Caco-2 (cell line): Measurements from ENCODE around the gene DUSP1. TPM values are rescaled to one million over a fixed set of nuclear protein-coding genes. Genes with fewer than 3 reads are reported as not detected.

Source experiments
- BruUV-seq: library from RNA; stranded (reverse); fragments of 400-500 nt; replicated peaks from 2 replicates; lab custom pipeline; 2021; lab: Mats Ljungman, UMichigan
- CTCF ChIA-PET: fragments of 300-600 bp; sonication (Branson Sonifier 250); formaldehyde crosslinking; loops from one replicate; lab custom pipeline; 2022; ENCODE audit warnings: antibody characterized with exemption; lab: Charles Lee
- POLR2A ChIA-PET: fragments of 300-600 bp; sonication (Branson Sonifier 250); formaldehyde crosslinking; loops from one replicate; lab custom pipeline; 2022; ENCODE audit warnings: antibody characterized with exemption; lab: Charles Lee
- DNase-seq, 2 experiments: peaks; one replicate each; pipeline versions ENCODE4 v3.0.0 to v3.0.0-alpha.2; 2020 to 2022
- H3K27me3 ChIP-seq: replicated peaks from 2 replicates; pipeline ENCODE4 v1.6.0; 2011; ENCODE audit warnings: low read length; ENCODE audit not compliant: control insufficient read depth, insufficient read depth
- H3K36me3 ChIP-seq: 2 replicates; pipeline ENCODE4 v1.5.1; 2011; ENCODE audit warnings: low read length; ENCODE audit not compliant: control insufficient read depth, insufficient read depth
- H3K4me1 ChIP-seq: fragments of 250-450 bp; sonication (Bioruptor Pico); 2 replicates; pipeline ENCODE4 v1.5.1; 2020; ENCODE audit warnings: mild to moderate bottlenecking
- H3K4me3 ChIP-seq: 2 replicates; pipeline ENCODE4 v1.5.1; 2011; ENCODE audit warnings: low read depth, mild to moderate bottlenecking, control low read depth, low read length
- H3K9me3 ChIP-seq: fragments of 250-450 bp; sonication (Bioruptor Pico); 2 replicates; pipeline ENCODE4 v1.5.1; 2020; ENCODE audit warnings: mild to moderate bottlenecking, moderate library complexity
- H3K27ac Mint-ChIP-seq: one replicate; pipeline ENCODE4 v1.8.0; 2022; ENCODE audit warnings: mixed read lengths; ENCODE audit not compliant: unreplicated experiment
- H3K27me3 Mint-ChIP-seq: one replicate; pipeline ENCODE4 v1.8.0; 2022; ENCODE audit warnings: mixed read lengths; ENCODE audit not compliant: insufficient read depth, unreplicated experiment
- H3K36me3 Mint-ChIP-seq: one replicate; pipeline ENCODE4 v1.8.0; 2022; ENCODE audit warnings: mild to moderate bottlenecking, mixed read lengths; ENCODE audit not compliant: insufficient read depth, unreplicated experiment
- H3K4me1 Mint-ChIP-seq: one replicate; pipeline ENCODE4 v1.8.0; 2022; ENCODE audit warnings: low read depth, mixed read lengths; ENCODE audit not compliant: unreplicated experiment
- H3K4me3 Mint-ChIP-seq: one replicate; pipeline ENCODE4 v1.8.0; 2022; ENCODE audit warnings: mild to moderate bottlenecking, moderate library complexity, mixed read lengths; ENCODE audit not compliant: unreplicated experiment
- H3K9me3 Mint-ChIP-seq: one replicate; pipeline ENCODE4 v1.8.0; 2022; ENCODE audit warnings: mixed read lengths; ENCODE audit not compliant: unreplicated experiment
- CTCF ChIP-seq, 2 experiments: fragments of 200-600 bp in 1 of 2; IDR thresholded peaks; 1 replicate in 1 of 2; 2 replicates in 1 of 2; pipeline versions ENCODE4 v1.5.1 to v1.8.0; 2011 to 2022; ENCODE audit warnings: antibody characterized with exemption in 1 of 2, control low read depth in 1 of 2, inconsistent platforms in 1 of 2, low read depth in 1 of 2, low read length in 1 of 2, mild to moderate bottlenecking in 1 of 2, moderate library complexity in 1 of 2; ENCODE audit not compliant: insufficient read depth in 1 of 2, severe bottlenecking in 1 of 2, unreplicated experiment in 1 of 2
- intact Hi-C: fragments of 100-400 bp; cut with micrococcal nuclease; formaldehyde crosslinking; loops from one replicate; pipeline ENCODE4 v1.10.0; 2022; ENCODE audit not compliant: unreplicated experiment
- total RNA-seq: library from RNA; stranded (reverse); gene quantifications from 2 replicates; pipeline ENCODE4 v1.2.3, GENCODE V29; 2022

Gene DUSP1
- total RNA-seq, 1 experiment from 2014 or later, result 28.3 TPM

DNA sequence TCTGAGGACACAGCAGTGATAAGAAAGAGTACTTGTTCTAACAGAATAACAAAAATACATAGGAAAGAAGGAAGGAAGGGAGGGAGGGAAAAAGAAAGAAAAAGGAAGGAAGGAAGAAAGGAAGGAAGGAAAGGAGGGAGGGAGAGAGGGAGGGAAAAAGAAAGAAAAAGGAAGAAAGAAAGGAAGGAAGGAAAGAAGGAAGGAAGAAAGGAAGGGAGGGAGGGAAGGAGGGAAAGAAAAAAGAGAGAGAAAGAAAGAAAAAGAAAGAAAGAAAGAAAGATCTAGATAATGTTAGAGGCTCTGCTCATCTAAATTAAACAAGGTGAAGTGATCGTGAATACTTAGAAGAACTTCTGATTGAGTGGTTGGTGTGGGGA lies 29.8 kb downstream of the DUSP1 start:
- CTCF ChIA-PET, result no interaction called here
- intact Hi-C loops, result no loop called here

GRCh38 chr5:172740428-172741205 lies 30.4 kb downstream of the DUSP1 start:
- intact Hi-C loops, result no loop called here
- POLR2A ChIA-PET, result no interaction called here

More for the DNA sequence above, 29.8 kb downstream of the DUSP1 start:
- H3K9me3 Mint-ChIP-seq, result no peaks in the 10 kb centered on the region
- H3K27me3 Mint-ChIP-seq, result no peaks in the 10 kb centered on the region
- POLR2A ChIA-PET, result no interaction called here
- BruUV-seq, result no TSS peak
- Histone ChIP-seq H3K36me3 (no peaks in the 10 kb centered on the region), H3K4me3 (no peak overlapping the region), H3K4me1 (peaks cover 2% of the 10 kb centered on the region; the same call in 1 of the 2 replicates), H3K27me3 (no peaks in the 10 kb centered on the region), H3K9me3 (no peaks in the 10 kb centered on the region)
- no peak overlapping the region for H3K4me3 Mint-ChIP-seq
- TF ChIP-seq CTCF (IDR thresholded peaks at IDR 0.05; ENCODE audit: insufficient read depth in 1 of 2, low read depth in 1 of 2, low read length in 1 of 2, severe bottlenecking in 1 of 2, unreplicated experiment in 1 of 2), result no peak
- no peak for DNase-seq
- no peaks in the 10 kb centered on the region for H3K36me3 Mint-ChIP-seq
- no peak overlapping the region for H3K27ac Mint-ChIP-seq
- peaks cover 3% of the 10 kb centered on the region for H3K4me1 Mint-ChIP-seq

GRCh38 chr5:172739375-172739774 lies 31.6 kb downstream of the DUSP1 start:
- no peaks in the 10 kb centered on the region for H3K36me3 ChIP-seq
- no peak overlapping the region for H3K4me3 ChIP-seq
- H3K36me3 Mint-ChIP-seq, result peaks cover 5% of the 10 kb centered on the region
- TF ChIP-seq CTCF (IDR thresholded peaks at IDR 0.05; ENCODE audit: insufficient read depth in 1 of 2, low read depth in 1 of 2, low read length in 1 of 2, severe bottlenecking in 1 of 2, unreplicated experiment in 1 of 2), result no peak
- H3K27ac Mint-ChIP-seq, result no peak overlapping the region
- intact Hi-C loops, result no loop called here
- DNase-seq, result no peak
- H3K4me3 Mint-ChIP-seq, result no peak overlapping the region
- no peaks in the 10 kb centered on the region for H3K27me3 Mint-ChIP-seq
- H3K4me1 Mint-ChIP-seq, result peaks cover 6% of the 10 kb centered on the region
- no peaks in the 10 kb centered on the region for H3K9me3 ChIP-seq
- H3K4me1 ChIP-seq, result peaks cover 7% of the 10 kb centered on the region; the same call in 1 of the 2 replicates
- ChIA-PET POLR2A (no interaction called here), CTCF (no interaction called here)
- no peaks in the 10 kb centered on the region for H3K9me3 Mint-ChIP-seq
- no TSS peak for BruUV-seq
- H3K27me3 ChIP-seq, result no peaks in the 10 kb centered on the region

More at GRCh38 chr5:172740428-172741205, 30.4 kb downstream of the DUSP1 start:
- peaks cover 7% of the 10 kb centered on the region; the same call in 1 of the 2 replicates for H3K4me1 ChIP-seq
- H3K4me3 ChIP-seq, result no peak overlapping the region
- H3K9me3 ChIP-seq, result no peaks in the 10 kb centered on the region
- H3K36me3 Mint-ChIP-seq, result no peaks in the 10 kb centered on the region
- no peak for DNase-seq
- no peak overlapping the region for H3K27ac Mint-ChIP-seq
- H3K27me3 Mint-ChIP-seq, result no peaks in the 10 kb centered on the region
- H3K27me3 ChIP-seq, result no peaks in the 10 kb centered on the region
- no TSS peak for BruUV-seq
- TF ChIP-seq CTCF (IDR thresholded peaks at IDR 0.05; ENCODE audit: insufficient read depth in 1 of 2, low read depth in 1 of 2, low read length in 1 of 2, severe bottlenecking in 1 of 2, unreplicated experiment in 1 of 2), result no peak
- no peaks in the 10 kb centered on the region for H3K9me3 Mint-ChIP-seq
- CTCF ChIA-PET, result interaction anchor here (0.6 kb wide), 1 partner anchor 187 kb away, joined by 3 read pairs; no protein-coding TSS in a partner anchor
- no peak overlapping the region for H3K4me3 Mint-ChIP-seq
- no peaks in the 10 kb centered on the region for H3K36me3 ChIP-seq
- H3K4me1 Mint-ChIP-seq, result peaks cover 6% of the 10 kb centered on the region
